ENCODE measurements around the gene MTARC2. TPM values are rescaled to one million over a fixed set of nuclear protein-coding genes. Genes with fewer than 3 reads are reported as not detected.

Gene MTARC2
- total RNA-seq, 1 experiment from 2014 or later: 15.2 TPM

DNA sequence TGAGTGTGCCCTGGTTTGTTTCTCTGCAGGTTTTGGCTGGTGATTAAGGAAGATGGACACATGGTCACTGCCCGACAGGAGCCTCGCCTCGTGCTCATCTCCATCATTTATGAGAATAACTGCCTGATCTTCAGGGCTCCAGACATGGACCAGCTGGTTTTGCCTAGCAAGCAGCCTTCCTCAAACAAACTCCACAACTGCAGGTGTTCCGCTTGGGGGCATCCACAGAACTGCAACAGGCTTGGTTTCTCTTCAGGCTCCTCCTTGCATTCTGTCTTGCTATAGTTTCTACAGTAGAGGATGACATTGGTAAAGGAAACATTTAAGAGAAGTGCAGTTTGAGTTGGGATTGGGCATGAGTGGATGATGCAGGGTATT is 6.8 kb downstream of the MTARC2 start (continued):
- TF ChIP-seq, protein P1, sequence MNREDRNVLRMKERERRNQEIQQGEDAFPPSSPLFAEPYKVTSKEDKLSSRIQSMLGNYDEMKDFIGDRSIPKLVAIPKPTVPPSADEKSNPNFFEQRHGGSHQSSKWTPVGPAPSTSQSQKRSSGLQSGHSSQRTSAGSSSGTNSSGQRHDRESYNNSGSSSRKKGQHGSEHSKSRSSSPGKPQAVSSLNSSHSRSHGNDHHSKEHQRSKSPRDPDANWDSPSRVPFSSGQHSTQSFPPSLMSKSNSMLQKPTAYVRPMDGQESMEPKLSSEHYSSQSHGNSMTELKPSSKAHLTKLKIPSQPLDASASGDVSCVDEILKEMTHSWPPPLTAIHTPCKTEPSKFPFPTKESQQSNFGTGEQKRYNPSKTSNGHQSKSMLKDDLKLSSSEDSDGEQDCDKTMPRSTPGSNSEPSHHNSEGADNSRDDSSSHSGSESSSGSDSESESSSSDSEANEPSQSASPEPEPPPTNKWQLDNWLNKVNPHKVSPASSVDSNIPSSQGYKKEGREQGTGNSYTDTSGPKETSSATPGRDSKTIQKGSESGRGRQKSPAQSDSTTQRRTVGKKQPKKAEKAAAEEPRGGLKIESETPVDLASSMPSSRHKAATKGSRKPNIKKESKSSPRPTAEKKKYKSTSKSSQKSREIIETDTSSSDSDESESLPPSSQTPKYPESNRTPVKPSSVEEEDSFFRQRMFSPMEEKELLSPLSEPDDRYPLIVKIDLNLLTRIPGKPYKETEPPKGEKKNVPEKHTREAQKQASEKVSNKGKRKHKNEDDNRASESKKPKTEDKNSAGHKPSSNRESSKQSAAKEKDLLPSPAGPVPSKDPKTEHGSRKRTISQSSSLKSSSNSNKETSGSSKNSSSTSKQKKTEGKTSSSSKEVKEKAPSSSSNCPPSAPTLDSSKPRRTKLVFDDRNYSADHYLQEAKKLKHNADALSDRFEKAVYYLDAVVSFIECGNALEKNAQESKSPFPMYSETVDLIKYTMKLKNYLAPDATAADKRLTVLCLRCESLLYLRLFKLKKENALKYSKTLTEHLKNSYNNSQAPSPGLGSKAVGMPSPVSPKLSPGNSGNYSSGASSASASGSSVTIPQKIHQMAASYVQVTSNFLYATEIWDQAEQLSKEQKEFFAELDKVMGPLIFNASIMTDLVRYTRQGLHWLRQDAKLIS (CRISPR knock-in tag; IDR thresholded peaks at IDR 0.05; ENCODE audit: borderline replicate concordance): no peak

DNA sequence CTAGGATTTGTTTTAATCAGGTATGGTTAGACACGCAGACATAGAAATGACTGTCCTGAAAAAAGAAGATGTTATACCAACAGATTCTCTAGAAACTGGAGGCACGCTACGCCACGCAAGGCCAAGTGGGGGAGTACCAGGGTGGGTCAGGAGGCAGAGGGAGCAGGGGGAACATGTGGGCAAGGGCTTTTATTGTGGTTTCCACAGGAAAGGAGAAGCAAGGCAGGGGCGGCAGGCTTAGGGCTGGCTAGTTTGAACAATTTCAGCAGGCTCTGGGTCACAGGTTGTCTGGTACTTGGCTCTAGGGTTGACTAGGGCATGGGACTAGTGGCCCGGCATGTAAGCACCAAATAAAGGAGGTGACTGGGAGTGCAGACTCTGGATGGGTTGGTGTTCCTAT is 7.2 kb downstream of the MTARC2 start:
- no peak overlapping the region for H3K27ac Mint-ChIP-seq
- DNase-seq (ENCODE audit: low spot score): no peak

DNA sequence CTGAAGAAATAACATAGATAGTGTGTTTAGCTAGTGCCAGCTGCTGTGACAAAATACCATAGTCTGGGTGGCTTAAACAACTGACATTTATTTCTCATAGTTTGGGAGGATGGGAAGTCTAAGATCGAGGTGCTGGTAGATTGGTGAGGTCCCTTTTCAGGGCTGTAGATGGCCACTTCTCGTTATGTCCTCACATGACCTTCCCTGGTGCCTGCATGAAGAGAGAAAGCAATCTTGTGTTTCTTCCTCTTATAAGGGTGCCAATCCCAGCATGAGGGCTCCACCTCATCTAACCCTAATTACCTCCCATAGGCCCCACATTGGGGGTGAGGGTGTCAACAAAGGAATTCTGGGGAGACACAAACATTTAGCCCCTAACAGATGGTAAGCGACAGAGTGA is 9.3 kb downstream of the MTARC2 start:
- H3K36me3 Mint-ChIP-seq: peaks cover 28% of the 10 kb centered on the region
- CTCF ChIA-PET: interaction anchor here (0.8 to 1.6 kb wide), 2 partner anchors 9 to 19 kb away, joined by 3 to 7 read pairs; partner anchors contain the start of gene MTARC2
- H3K4me3 Mint-ChIP-seq: no peak overlapping the region
- no peaks in the 10 kb centered on the region for H3K9me3 Mint-ChIP-seq
- TF ChIP-seq TEAD1 (CRISPR knock-in tag; IDR thresholded peaks at IDR 0.05): no peak
- no peak for TF ChIP-seq CREB1 (CRISPR knock-in tag; IDR thresholded peaks at IDR 0.05)
- TF ChIP-seq, protein P2, sequence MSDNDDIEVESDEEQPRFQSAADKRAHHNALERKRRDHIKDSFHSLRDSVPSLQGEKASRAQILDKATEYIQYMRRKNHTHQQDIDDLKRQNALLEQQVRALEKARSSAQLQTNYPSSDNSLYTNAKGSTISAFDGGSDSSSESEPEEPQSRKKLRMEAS (CRISPR knock-in tag; IDR thresholded peaks at IDR 0.05): no peak
- TF ChIP-seq NR1H2 (CRISPR knock-in tag; IDR thresholded peaks at IDR 0.05): no peak
- TF ChIP-seq TEAD4 (CRISPR knock-in tag; IDR thresholded peaks at IDR 0.05): no peak
- TF ChIP-seq, protein P1 (CRISPR knock-in tag; IDR thresholded peaks at IDR 0.05; ENCODE audit: borderline replicate concordance): no peak
- TF ChIP-seq, protein P3, sequence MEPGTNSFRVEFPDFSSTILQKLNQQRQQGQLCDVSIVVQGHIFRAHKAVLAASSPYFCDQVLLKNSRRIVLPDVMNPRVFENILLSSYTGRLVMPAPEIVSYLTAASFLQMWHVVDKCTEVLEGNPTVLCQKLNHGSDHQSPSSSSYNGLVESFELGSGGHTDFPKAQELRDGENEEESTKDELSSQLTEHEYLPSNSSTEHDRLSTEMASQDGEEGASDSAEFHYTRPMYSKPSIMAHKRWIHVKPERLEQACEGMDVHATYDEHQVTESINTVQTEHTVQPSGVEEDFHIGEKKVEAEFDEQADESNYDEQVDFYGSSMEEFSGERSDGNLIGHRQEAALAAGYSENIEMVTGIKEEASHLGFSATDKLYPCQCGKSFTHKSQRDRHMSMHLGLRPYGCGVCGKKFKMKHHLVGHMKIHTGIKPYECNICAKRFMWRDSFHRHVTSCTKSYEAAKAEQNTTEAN (CRISPR knock-in tag; IDR thresholded peaks at IDR 0.05): no peak
- no peak for TF ChIP-seq OVOL2 (CRISPR knock-in tag; IDR thresholded peaks at IDR 0.05; ENCODE audit: borderline replicate concordance)
- no peak overlapping the region for H3K27ac Mint-ChIP-seq
- ATAC-seq: no peak
- no peaks in the 10 kb centered on the region for H3K27me3 Mint-ChIP-seq (ENCODE audit: low read depth)
- no peak for DNase-seq (ENCODE audit: low spot score)
- H3K4me1 Mint-ChIP-seq: no peaks in the 10 kb centered on the region
- POLR2A ChIA-PET: no interaction called here

More for the DNA sequence above, 7.2 kb downstream of the MTARC2 start:
- ChIA-PET CTCF (interaction anchor here (1.8 kb wide), 1 partner anchor 21 kb away, joined by 5 read pairs; no protein-coding TSS in a partner anchor), POLR2A (no interaction called here)
- no peak for TF ChIP-seq JAZF1 (CRISPR knock-in tag; IDR thresholded peaks at IDR 0.05)
- TF ChIP-seq, protein P2 (CRISPR knock-in tag; IDR thresholded peaks at IDR 0.05): no peak
- no peaks in the 10 kb centered on the region for H3K9me3 Mint-ChIP-seq
- no peak for ATAC-seq
- H3K4me1 Mint-ChIP-seq: peaks cover 13% of the 10 kb centered on the region
- no peak overlapping the region for H3K4me3 Mint-ChIP-seq
- peaks cover 3% of the 10 kb centered on the region; the same call in 1 of the 2 replicates for H3K27me3 Mint-ChIP-seq (ENCODE audit: low read depth)
- peaks cover 24% of the 10 kb centered on the region for H3K36me3 Mint-ChIP-seq

DNA sequence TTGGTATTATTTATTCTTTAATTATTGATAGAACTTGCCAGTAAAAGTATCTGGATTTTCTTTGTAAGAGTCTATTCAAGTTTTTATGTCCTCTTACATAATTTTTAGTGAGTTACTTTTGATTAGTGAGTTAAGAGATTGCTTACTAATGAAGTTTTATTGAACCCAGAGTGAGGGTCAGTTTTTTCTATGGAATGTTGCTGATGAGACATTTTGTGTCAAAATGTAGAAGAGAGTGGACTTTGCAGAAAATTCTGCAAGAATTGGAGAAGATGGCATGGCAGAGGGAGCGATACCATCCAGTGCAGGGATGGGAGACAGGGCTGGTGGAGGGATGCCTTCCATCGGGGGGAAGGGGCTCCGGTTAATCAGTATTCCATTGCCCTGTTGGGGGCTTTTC is 11.0 kb downstream of the MTARC2 start:
- Mint-ChIP-seq H3K27ac (no peak overlapping the region), H3K4me1 (no peaks in the 10 kb centered on the region), H3K9me3 (no peaks in the 10 kb centered on the region), H3K27me3 (ENCODE audit: low read depth) (no peaks in the 10 kb centered on the region), H3K36me3 (peaks cover 32% of the 10 kb centered on the region), H3K4me3 (no peak overlapping the region)
- DNase-seq (ENCODE audit: low spot score) (no peak), ATAC-seq (no peak)
- ChIA-PET CTCF (no interaction called here), POLR2A (no interaction called here)
- TF ChIP-seq TCF7 (CRISPR knock-in tag; IDR thresholded peaks at IDR 0.05; ENCODE audit: low read depth) (no peak), KAT7 (CRISPR knock-in tag; IDR thresholded peaks at IDR 0.05; ENCODE audit: borderline replicate concordance) (no peak), ZNF121 (CRISPR knock-in tag; IDR thresholded peaks at IDR 0.05) (no peak)
- TF ChIP-seq, protein P4, sequence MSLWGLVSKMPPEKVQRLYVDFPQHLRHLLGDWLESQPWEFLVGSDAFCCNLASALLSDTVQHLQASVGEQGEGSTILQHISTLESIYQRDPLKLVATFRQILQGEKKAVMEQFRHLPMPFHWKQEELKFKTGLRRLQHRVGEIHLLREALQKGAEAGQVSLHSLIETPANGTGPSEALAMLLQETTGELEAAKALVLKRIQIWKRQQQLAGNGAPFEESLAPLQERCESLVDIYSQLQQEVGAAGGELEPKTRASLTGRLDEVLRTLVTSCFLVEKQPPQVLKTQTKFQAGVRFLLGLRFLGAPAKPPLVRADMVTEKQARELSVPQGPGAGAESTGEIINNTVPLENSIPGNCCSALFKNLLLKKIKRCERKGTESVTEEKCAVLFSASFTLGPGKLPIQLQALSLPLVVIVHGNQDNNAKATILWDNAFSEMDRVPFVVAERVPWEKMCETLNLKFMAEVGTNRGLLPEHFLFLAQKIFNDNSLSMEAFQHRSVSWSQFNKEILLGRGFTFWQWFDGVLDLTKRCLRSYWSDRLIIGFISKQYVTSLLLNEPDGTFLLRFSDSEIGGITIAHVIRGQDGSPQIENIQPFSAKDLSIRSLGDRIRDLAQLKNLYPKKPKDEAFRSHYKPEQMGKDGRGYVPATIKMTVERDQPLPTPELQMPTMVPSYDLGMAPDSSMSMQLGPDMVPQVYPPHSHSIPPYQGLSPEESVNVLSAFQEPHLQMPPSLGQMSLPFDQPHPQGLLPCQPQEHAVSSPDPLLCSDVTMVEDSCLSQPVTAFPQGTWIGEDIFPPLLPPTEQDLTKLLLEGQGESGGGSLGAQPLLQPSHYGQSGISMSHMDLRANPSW (CRISPR knock-in tag; conservative IDR thresholded peaks at IDR 0.05; ENCODE audit: low read depth): no peak
- TF ChIP-seq, protein P5, sequence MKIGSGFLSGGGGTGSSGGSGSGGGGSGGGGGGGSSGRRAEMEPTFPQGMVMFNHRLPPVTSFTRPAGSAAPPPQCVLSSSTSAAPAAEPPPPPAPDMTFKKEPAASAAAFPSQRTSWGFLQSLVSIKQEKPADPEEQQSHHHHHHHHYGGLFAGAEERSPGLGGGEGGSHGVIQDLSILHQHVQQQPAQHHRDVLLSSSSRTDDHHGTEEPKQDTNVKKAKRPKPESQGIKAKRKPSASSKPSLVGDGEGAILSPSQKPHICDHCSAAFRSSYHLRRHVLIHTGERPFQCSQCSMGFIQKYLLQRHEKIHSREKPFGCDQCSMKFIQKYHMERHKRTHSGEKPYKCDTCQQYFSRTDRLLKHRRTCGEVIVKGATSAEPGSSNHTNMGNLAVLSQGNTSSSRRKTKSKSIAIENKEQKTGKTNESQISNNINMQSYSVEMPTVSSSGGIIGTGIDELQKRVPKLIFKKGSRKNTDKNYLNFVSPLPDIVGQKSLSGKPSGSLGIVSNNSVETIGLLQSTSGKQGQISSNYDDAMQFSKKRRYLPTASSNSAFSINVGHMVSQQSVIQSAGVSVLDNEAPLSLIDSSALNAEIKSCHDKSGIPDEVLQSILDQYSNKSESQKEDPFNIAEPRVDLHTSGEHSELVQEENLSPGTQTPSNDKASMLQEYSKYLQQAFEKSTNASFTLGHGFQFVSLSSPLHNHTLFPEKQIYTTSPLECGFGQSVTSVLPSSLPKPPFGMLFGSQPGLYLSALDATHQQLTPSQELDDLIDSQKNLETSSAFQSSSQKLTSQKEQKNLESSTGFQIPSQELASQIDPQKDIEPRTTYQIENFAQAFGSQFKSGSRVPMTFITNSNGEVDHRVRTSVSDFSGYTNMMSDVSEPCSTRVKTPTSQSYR (CRISPR knock-in tag; IDR thresholded peaks at IDR 0.05): no peak
